ENCODE measurements around the gene SERPINA6. TPM values are rescaled to one million over a fixed set of nuclear protein-coding genes. Genes with fewer than 3 reads are reported as not detected.

SERPINA6 gene
- total and polyA plus RNA-seq, 2 donors (not counting 1 experiment from before 2014, with no cell fraction given) = not detected

- TF ChIP-seq EZH2 (IDR thresholded peaks at IDR 0.05; ENCODE audit: low read length, missing control alignments) (no peak), CTCF (conservative IDR thresholded peaks at IDR 0.05 in 1 of 2, IDR thresholded peaks at IDR 0.05 in 1 of 2; ENCODE audit: low read depth in 1 of 2, low read length in 2 of 2) (no peak)
- Histone ChIP-seq H4K20me1 (ENCODE audit: control insufficient read depth, extremely low read depth, insufficient read depth, low read length) (no peaks in the 10 kb centered on the region), H3K9ac (ENCODE audit: insufficient read depth, low read length) (no peak overlapping the region), H3K36me3 (ENCODE audit: control insufficient read depth, insufficient read depth, low read length) (no peaks in the 10 kb centered on the region), H3K4me1 (ENCODE audit: control insufficient read depth, extremely low read depth, insufficient read depth, low read length) (no peaks in the 10 kb centered on the region), H3K79me2 (ENCODE audit: control insufficient read depth, insufficient read depth, low read length) (no peaks in the 10 kb centered on the region), H3K4me2 (ENCODE audit: extremely low read depth, insufficient read depth, low read length) (no peak overlapping the region), H3K9me3 (ENCODE audit: control insufficient read depth, insufficient read depth, low read depth, low read length) (no peaks in the 10 kb centered on the region), H3K4me3 (replicated peaks in 1 of 4; ENCODE audit: control extremely low read depth in 1 of 4, insufficient read depth in 1 of 4, low read depth in 3 of 4, low read length in 4 of 4) (no peak overlapping the region), H3K27ac (ENCODE audit: insufficient read depth, low read length) (no peak overlapping the region), H3K27me3 (ENCODE audit: control insufficient read depth, insufficient read depth, low read length) (no peaks in the 10 kb centered on the region), H2AFZ (ENCODE audit: low read length) (no peak overlapping the region)
- no peak for DNase-seq (ENCODE audit: low read depth in 2 of 2)
These were observed 40.1 kb upstream of the SERPINA6 start for GRCh38 chr14:94363151-94363624.

- Histone ChIP-seq H3K4me3 (replicated peaks in 1 of 4; ENCODE audit: control extremely low read depth in 1 of 4, insufficient read depth in 1 of 4, low read depth in 3 of 4, low read length in 4 of 4) (no peak overlapping the region), H3K9me3 (ENCODE audit: control insufficient read depth, insufficient read depth, low read depth, low read length) (no peaks in the 10 kb centered on the region), H3K27ac (ENCODE audit: insufficient read depth, low read length) (no peak overlapping the region), H3K27me3 (ENCODE audit: control insufficient read depth, insufficient read depth, low read length) (no peaks in the 10 kb centered on the region), H2AFZ (ENCODE audit: low read length) (no peak overlapping the region), H3K9ac (ENCODE audit: insufficient read depth, low read length) (no peak overlapping the region), H3K4me2 (ENCODE audit: extremely low read depth, insufficient read depth, low read length) (no peak overlapping the region), H4K20me1 (ENCODE audit: control insufficient read depth, extremely low read depth, insufficient read depth, low read length) (no peaks in the 10 kb centered on the region), H3K36me3 (ENCODE audit: control insufficient read depth, insufficient read depth, low read length) (no peaks in the 10 kb centered on the region), H3K79me2 (ENCODE audit: control insufficient read depth, insufficient read depth, low read length) (no peaks in the 10 kb centered on the region), H3K4me1 (ENCODE audit: control insufficient read depth, extremely low read depth, insufficient read depth, low read length) (no peaks in the 10 kb centered on the region)
- TF ChIP-seq EZH2 (IDR thresholded peaks at IDR 0.05; ENCODE audit: low read length, missing control alignments) (no peak), CTCF (conservative IDR thresholded peaks at IDR 0.05 in 1 of 2, IDR thresholded peaks at IDR 0.05 in 1 of 2; ENCODE audit: low read depth in 1 of 2, low read length in 2 of 2) (no peak)
- DNase-seq (ENCODE audit: low read depth in 2 of 2) = no peak
These were observed 39.5 kb upstream of the SERPINA6 start for GRCh38 chr14:94362614-94363133.

- Histone ChIP-seq H3K4me3 (replicated peaks in 1 of 4; ENCODE audit: control extremely low read depth in 1 of 4, insufficient read depth in 1 of 4, low read depth in 3 of 4, low read length in 4 of 4) (no peak overlapping the region), H2AFZ (ENCODE audit: low read length) (no peak overlapping the region), H4K20me1 (ENCODE audit: control insufficient read depth, extremely low read depth, insufficient read depth, low read length) (no peaks in the 10 kb centered on the region), H3K36me3 (ENCODE audit: control insufficient read depth, insufficient read depth, low read length) (no peaks in the 10 kb centered on the region), H3K9me3 (ENCODE audit: control insufficient read depth, insufficient read depth, low read depth, low read length) (no peaks in the 10 kb centered on the region), H3K27me3 (ENCODE audit: control insufficient read depth, insufficient read depth, low read length) (no peaks in the 10 kb centered on the region), H3K4me2 (ENCODE audit: extremely low read depth, insufficient read depth, low read length) (no peak overlapping the region), H3K9ac (ENCODE audit: insufficient read depth, low read length) (no peak overlapping the region), H3K4me1 (ENCODE audit: control insufficient read depth, extremely low read depth, insufficient read depth, low read length) (no peaks in the 10 kb centered on the region), H3K27ac (ENCODE audit: insufficient read depth, low read length) (no peak overlapping the region), H3K79me2 (ENCODE audit: control insufficient read depth, insufficient read depth, low read length) (no peaks in the 10 kb centered on the region)
- TF ChIP-seq CTCF (conservative IDR thresholded peaks at IDR 0.05 in 1 of 2, IDR thresholded peaks at IDR 0.05 in 1 of 2; ENCODE audit: low read depth in 1 of 2, low read length in 2 of 2) = no peak
- TF ChIP-seq EZH2 (IDR thresholded peaks at IDR 0.05; ENCODE audit: low read length, missing control alignments) = no peak
- no peak for DNase-seq (ENCODE audit: low read depth in 2 of 2)
These were observed 38.5 kb upstream of the SERPINA6 start for GRCh38 chr14:94361682-94362081.
